GM11168 (cell line): ENCODE results near the gene DGKB.

ENCODE experiments used
- in situ Hi-C: fragments of 300-500 bp; cut with MboI; formaldehyde crosslinking; loops from one replicate; pipeline ENCODE4 v1.12.0; 2022; ENCODE audit warnings: low sequenced_read_pairs; ENCODE audit not compliant: unreplicated experiment

Gene DGKB

GRCh38 chr7:14902589-14903067, at the start of gene DGKB:
TSS of gene DGKB (minus strand) at chr7:14902751.
- in situ Hi-C loops = no loop called here

GRCh38 chr7:14950013-14950412, 47.5 kb upstream of the DGKB start:
- in situ Hi-C loops = no loop called here

GRCh38 chr7:14938181-14938580, 35.6 kb upstream of the DGKB start:
- in situ Hi-C loops = no loop called here

DNA sequence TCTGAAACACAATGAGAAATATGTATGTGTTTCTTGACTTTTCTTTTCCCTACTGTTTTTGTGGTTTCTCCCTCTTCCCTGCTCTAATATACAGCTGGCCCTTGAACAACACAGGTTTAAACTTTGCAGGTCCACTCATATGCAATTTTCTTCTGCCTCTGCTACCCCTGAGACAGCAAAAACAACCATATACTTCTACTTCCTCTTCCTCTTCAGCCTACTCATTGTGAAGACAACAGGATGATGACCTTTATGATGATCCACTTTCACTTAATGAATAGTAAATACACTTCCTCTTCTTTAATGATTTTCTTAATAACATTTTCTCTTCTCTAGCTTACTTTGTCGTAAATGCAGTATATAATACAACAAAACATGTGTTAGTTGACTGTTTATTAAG, 35.0 kb upstream of the DGKB start:
- in situ Hi-C loops = no loop called here

DNA sequence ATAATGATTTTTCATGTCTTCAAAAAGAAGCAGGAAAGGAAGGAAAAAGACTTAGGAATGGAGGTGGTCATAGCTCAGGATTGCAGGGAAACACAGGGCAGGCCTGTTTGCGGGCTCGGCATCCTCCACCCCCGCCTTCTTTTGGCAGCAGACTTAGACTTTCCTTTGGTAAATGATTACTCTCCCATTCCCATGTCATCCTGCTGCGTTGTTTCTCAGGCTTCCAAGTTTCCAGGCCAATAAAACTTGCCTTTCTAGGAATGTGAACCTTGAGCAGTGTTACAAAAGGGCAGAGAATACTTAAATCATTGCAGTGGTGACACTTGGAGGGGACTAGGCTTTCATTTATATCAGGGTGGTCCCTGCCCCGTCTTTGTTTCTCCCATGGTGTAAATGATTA, 34.0 kb upstream of the DGKB start:
- in situ Hi-C loops = no loop called here

- in situ Hi-C loops = no loop called here
These were observed 32.3 kb upstream of the DGKB start for GRCh38 chr7:14934839-14935238.

- in situ Hi-C loops = no loop called here
These were observed 29.1 kb upstream of the DGKB start for GRCh38 chr7:14931511-14932215.

DNA sequence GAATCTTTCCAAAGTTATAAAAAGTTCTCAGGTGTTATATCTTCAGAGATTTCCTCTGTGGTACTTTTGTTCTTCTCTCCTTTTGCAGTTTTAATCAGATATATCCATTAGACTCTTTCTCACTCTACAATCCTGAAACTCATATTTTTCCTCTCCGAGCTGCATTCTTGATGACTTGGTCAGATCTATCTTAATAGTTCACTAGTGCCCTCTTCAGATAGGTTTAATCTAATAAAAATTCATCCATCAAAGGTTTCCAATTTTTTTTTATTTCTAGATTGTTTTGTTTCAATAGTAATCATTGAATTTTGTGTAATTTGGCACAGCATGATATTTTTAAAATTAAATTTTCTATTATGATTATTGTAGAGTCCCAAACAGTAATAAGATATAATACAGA, 21.8 kb upstream of the DGKB start:
- in situ Hi-C loops = no loop called here

GRCh38 chr7:14911077-14911476, 8.5 kb upstream of the DGKB start:
- in situ Hi-C loops = no loop called here

DNA sequence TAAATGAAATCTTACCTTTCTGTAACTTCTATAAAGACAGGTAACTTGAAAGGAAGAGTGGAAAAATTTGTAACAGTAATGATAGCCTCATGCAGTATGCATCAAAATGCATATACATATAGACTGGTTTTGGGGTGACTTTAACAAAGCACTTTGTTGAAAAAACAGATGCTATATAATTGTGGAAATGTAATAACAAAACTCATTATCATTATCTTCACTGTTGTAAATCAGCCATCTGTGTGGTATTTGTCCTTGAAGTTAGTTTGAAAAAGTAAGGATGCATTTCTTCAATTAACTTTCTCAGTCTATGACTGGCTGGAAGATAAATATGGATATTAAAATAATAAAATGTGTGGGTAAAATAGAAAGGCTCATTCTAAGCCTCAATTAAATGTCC, 6.1 kb upstream of the DGKB start:
- in situ Hi-C loops = no loop called here

DNA sequence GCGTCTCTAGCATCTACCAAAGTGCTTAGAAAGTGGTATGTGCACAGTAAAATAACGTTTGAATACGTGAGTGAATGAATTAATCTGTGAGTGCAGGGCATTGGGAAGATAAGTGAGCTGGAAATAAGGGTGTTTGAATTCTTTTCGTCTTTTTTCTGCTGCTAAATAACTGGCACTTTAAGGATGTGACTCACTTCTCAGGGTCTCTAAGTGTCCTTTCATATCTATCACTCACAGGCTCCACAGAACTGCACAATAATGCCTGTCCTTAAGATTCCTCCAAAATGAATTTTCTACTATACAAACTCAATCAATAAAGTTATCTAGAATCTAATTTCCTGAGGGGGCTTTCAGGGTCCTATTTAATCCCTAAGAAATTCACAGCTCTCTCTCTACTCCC, 3.2 kb upstream of the DGKB start:
- in situ Hi-C loops = no loop called here

DNA sequence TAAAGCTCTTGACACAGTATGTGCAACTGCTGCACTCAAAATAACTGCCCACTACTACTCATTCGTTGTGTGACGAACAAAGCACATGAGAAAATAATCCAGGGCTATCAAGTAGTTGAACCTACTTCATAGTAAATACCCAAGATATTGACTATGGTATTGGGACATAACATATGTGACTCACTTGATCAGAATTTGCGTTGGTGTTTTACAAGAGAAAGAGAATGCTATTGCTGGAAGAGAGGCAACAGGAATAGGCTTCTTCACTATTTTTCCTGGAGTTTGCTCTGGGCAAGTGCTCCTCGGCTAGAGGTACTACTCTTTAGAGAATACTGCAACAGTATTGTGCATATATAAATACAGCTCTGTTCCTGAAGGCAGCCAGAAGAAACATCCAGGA, 2.5 kb downstream of the DGKB start:
- in situ Hi-C loops = no loop called here

DNA sequence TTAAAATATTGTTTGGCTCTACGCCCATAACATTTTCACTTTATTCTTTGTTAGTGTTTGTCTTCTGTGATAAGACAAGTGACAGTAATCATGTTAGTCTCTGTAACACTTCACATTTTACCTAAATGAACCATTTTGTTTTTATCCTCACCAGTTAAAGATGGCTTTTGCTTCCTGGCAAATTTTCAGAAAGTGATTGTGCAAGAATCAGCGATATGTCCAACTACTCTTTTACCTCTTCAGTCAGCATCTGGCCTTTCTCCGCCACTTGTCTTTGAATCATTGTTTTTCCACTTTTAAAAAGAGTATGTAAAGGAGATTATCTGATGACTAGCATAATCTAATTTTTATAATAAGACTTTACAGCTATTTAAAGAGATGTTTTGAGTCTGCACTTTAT, 3.5 kb downstream of the DGKB start:
- in situ Hi-C loops = no loop called here

DNA sequence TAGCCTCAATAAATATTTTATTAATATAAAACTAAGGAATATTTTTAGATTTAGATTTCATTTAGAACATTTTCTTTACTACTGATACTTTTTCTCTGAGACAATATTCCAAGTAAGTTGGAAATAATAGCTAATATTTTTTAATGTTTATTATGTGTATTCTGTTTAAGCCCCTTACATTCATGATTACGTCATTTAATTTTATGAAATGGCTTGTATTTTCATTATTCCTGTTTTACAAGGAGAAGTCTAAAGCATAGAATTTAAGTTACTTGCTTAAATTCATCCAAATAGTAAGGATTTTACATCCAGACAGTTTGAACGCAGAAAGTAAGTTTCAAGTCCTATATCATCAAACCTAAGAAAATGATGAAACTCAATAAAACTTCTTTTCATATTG, 6.1 kb downstream of the DGKB start:
- in situ Hi-C loops = no loop called here

- in situ Hi-C loops = no loop called here
These were observed 7.7 kb downstream of the DGKB start for GRCh38 chr7:14894826-14895225.

DNA sequence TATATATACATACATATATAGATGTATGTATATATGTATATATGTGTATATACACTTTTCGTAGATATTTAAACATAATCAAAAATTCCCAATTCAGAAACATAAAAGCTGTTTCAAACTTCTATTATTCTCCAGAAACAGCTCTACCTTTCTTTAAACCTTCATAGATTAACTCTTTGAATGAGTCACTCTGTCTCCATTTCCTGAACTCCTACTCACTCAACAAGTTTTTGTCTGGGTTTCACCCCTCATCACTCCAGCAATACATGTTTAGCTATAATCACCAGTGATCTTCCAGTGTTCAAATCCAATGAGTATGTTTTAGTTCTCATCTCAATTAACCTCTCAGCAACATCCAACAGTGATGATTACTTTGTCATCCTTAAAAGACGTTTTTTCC, 9.6 kb downstream of the DGKB start:
- in situ Hi-C loops = no loop called here

GRCh38 chr7:14891289-14891688, 11.3 kb downstream of the DGKB start:
- in situ Hi-C loops = no loop called here

DNA sequence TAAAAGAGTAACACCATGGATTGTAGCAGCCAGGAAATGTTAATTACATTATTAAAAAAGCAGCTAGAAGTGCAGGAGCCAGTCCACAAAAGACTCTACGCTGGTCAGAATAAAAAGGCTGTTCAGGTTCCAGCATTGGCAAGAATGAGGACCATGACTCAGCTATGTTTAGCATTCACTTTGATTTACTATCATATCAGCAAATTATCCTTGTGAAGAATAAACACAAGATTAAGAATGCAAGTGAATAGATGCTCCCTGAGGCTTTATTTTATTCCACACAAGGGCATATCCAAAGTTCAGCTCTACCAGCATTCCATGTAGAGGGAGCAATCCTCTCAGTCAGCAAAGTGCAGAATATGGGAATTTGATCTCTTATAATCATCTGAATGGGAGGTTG, 13.6 kb downstream of the DGKB start:
- in situ Hi-C loops = no loop called here

- in situ Hi-C loops = no loop called here
These were observed 16.0 kb downstream of the DGKB start for GRCh38 chr7:14886533-14886932.

- in situ Hi-C loops = no loop called here
These were observed 26.5 kb downstream of the DGKB start for GRCh38 chr7:14875941-14876587.

GRCh38 chr7:14871880-14872279, 30.7 kb downstream of the DGKB start:
- in situ Hi-C loops = no loop called here

DNA sequence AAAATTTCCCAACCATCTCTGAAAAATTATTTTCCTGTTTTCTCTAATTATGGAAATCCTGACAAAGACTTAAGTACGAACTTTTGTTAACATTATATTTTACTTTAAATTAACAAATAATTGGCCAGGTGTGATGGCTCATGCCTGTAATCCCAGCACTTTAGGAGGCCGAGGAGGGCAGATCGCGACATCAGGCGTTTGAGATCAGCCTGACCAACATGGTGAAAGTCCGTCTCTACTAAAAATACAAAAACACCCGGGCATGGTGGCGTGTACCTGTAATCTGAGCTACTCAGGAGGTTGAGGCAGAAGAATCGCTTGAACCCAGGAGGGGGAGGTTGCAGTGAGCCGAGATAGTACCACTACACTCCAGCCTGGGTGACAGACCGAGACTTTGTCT, 32.2 kb downstream of the DGKB start:
- in situ Hi-C loops = no loop called here
